Muscle layer of colon (tissue), 2 donors: ENCODE data around the gene SNURF.
A peak's percentile ranks its signal among the peaks of the same experiment; 100 is the strongest.

Source experiments
- H3K27ac ChIP-seq: one replicate; pipeline ENCODE4 v1.7.0; 2013; ENCODE audit warnings: low read depth, mild to moderate bottlenecking, low read length, moderate library complexity
- H3K27me3 ChIP-seq, 2 donors: one replicate each; pipeline ENCODE4 v1.7.0; 2013; ENCODE audit warnings: low read length in 2 of 2, mild to moderate bottlenecking in 2 of 2; ENCODE audit not compliant: insufficient read depth in 2 of 2, control insufficient read depth in 1 of 2
- H3K36me3 ChIP-seq: one replicate; pipeline ENCODE4 v1.7.0; 2013; ENCODE audit warnings: mild to moderate bottlenecking, low read length; ENCODE audit not compliant: insufficient read depth
- H3K4me1 ChIP-seq: one replicate; pipeline ENCODE4 v1.7.0; 2013; ENCODE audit warnings: mild to moderate bottlenecking, low read length; ENCODE audit not compliant: insufficient read depth
- H3K4me3 ChIP-seq, 2 donors: one replicate each; pipeline ENCODE4 v1.7.0; 2013; ENCODE audit warnings: low read length in 2 of 2, low read depth in 1 of 2, mild to moderate bottlenecking in 1 of 2, moderate library complexity in 1 of 2
- H3K9ac ChIP-seq: one replicate; pipeline ENCODE4 v1.7.0; 2013; ENCODE audit warnings: low read length
- H3K9me3 ChIP-seq: one replicate; pipeline ENCODE4 v1.7.0; 2013; ENCODE audit warnings: mild to moderate bottlenecking, low read length
- donor health status: abdominal sarcoma.
- donor health status: Adenocarcinoma of cecum.

SNURF gene

GRCh38 chr15:24943361-24943760, 11.4 kb upstream of the SNURF start:
- Histone ChIP-seq H3K4me3 (no peak overlapping the region), H3K9me3 (no peaks in the 10 kb centered on the region)

GRCh38 chr15:24944954-24945353, 9.8 kb upstream of the SNURF start:
- H3K27me3 ChIP-seq = no peaks in the 10 kb centered on the region
- H3K27ac ChIP-seq = no peak overlapping the region
- H3K9me3 ChIP-seq = no peaks in the 10 kb centered on the region
- H3K4me1 ChIP-seq = peaks cover 8% of the 10 kb centered on the region
- no peaks in the 10 kb centered on the region for H3K36me3 ChIP-seq
- no peak overlapping the region for H3K4me3 ChIP-seq
- H3K9ac ChIP-seq = no peak overlapping the region

More at GRCh38 chr15:24943361-24943760, 11.4 kb upstream of the SNURF start:
- Histone ChIP-seq H3K9ac (no peak overlapping the region), H3K4me1 (peaks cover 8% of the 10 kb centered on the region), H3K36me3 (no peaks in the 10 kb centered on the region), H3K27ac (no peak overlapping the region), H3K27me3 (no peaks in the 10 kb centered on the region)

GRCh38 chr15:24945711-24946110, 9.1 kb upstream of the SNURF start:
- no peak overlapping the region for H3K27ac ChIP-seq
- H3K27me3 ChIP-seq = no peaks in the 10 kb centered on the region
- H3K36me3 ChIP-seq = no peaks in the 10 kb centered on the region
- no peak overlapping the region for H3K4me3 ChIP-seq
- H3K9me3 ChIP-seq = no peaks in the 10 kb centered on the region
- peaks cover 8% of the 10 kb centered on the region for H3K4me1 ChIP-seq
- H3K9ac ChIP-seq = no peak overlapping the region

- Histone ChIP-seq H3K4me3 (no peak overlapping the region), H3K27ac (no peak overlapping the region), H3K27me3 (no peaks in the 10 kb centered on the region), H3K36me3 (no peaks in the 10 kb centered on the region), H3K4me1 (peaks cover 8% of the 10 kb centered on the region), H3K9me3 (no peaks in the 10 kb centered on the region), H3K9ac (no peak overlapping the region)
Measured at GRCh38 chr15:24948495-24948894, 6.3 kb upstream of the SNURF start.

- H3K27ac ChIP-seq = peak overlapping the region; percentile 86
- H3K9ac ChIP-seq = peak overlapping the region; percentile 90
- no peaks in the 10 kb centered on the region for H3K36me3 ChIP-seq
- no peaks in the 10 kb centered on the region for H3K9me3 ChIP-seq
- no peaks in the 10 kb centered on the region for H3K4me1 ChIP-seq
- peak overlapping the region; percentile 63 to 88 for H3K4me3 ChIP-seq
- no peaks in the 10 kb centered on the region for H3K27me3 ChIP-seq
Measured at GRCh38 chr15:24955531-24955921, 739 bp downstream of the SNURF start.

GRCh38 chr15:24956111-24956838, 1.5 kb downstream of the SNURF start:
- H3K9me3 ChIP-seq = no peaks in the 10 kb centered on the region
- H3K36me3 ChIP-seq = no peaks in the 10 kb centered on the region
- peak overlapping the region; percentile 86 for H3K27ac ChIP-seq
- H3K4me3 ChIP-seq = peak overlapping the region; percentile 63 to 88
- no peaks in the 10 kb centered on the region for H3K4me1 ChIP-seq
- peak overlapping the region; percentile 90 for H3K9ac ChIP-seq
- H3K27me3 ChIP-seq = no peaks in the 10 kb centered on the region

GRCh38 chr15:24957691-24958090, 2.9 kb downstream of the SNURF start:
- Histone ChIP-seq H3K36me3 (no peaks in the 10 kb centered on the region), H3K27ac (no peak overlapping the region), H3K27me3 (no peaks in the 10 kb centered on the region), H3K4me3 (no peak overlapping the region), H3K9me3 (no peaks in the 10 kb centered on the region), H3K9ac (no peak overlapping the region), H3K4me1 (no peaks in the 10 kb centered on the region)

- no peak overlapping the region for H3K4me3 ChIP-seq
- peaks cover 6% of the 10 kb centered on the region for H3K36me3 ChIP-seq
- no peaks in the 10 kb centered on the region for H3K27me3 ChIP-seq
- H3K27ac ChIP-seq = no peak overlapping the region
- H3K9me3 ChIP-seq = no peaks in the 10 kb centered on the region
- H3K4me1 ChIP-seq = no peaks in the 10 kb centered on the region
- no peak overlapping the region for H3K9ac ChIP-seq
Measured at GRCh38 chr15:24961967-24962366, 7.2 kb downstream of the SNURF start.

GRCh38 chr15:24962880-24963279, 8.1 kb downstream of the SNURF start:
- no peaks in the 10 kb centered on the region for H3K27me3 ChIP-seq
- no peak overlapping the region for H3K4me3 ChIP-seq
- no peak overlapping the region for H3K27ac ChIP-seq
- H3K9ac ChIP-seq = no peak overlapping the region
- H3K4me1 ChIP-seq = no peaks in the 10 kb centered on the region
- no peaks in the 10 kb centered on the region for H3K9me3 ChIP-seq
- peaks cover 6% of the 10 kb centered on the region for H3K36me3 ChIP-seq

- no peak overlapping the region for H3K27ac ChIP-seq
- no peaks in the 10 kb centered on the region for H3K9me3 ChIP-seq
- peaks cover 15% of the 10 kb centered on the region for H3K36me3 ChIP-seq
- no peak overlapping the region for H3K4me3 ChIP-seq
- no peaks in the 10 kb centered on the region for H3K4me1 ChIP-seq
- H3K9ac ChIP-seq = no peak overlapping the region
- H3K27me3 ChIP-seq = no peaks in the 10 kb centered on the region
Measured at GRCh38 chr15:24966364-24967103, 11.7 kb downstream of the SNURF start.

- Histone ChIP-seq H3K27ac (no peak overlapping the region), H3K4me1 (no peaks in the 10 kb centered on the region), H3K9ac (no peak overlapping the region), H3K36me3 (peaks cover 34% of the 10 kb centered on the region), H3K27me3 (no peaks in the 10 kb centered on the region), H3K9me3 (peaks cover 9% of the 10 kb centered on the region), H3K4me3 (no peak overlapping the region)
Measured at GRCh38 chr15:24971052-24971451, 16.3 kb downstream of the SNURF start.
